HG03196 (cell line): ENCODE measurements around the gene MRPS18B.

Source experiments
- ATAC-seq: cut with Tn5 transposase; IDR thresholded peaks from one replicate; pipeline ENCODE4 v1.9.1; 2021; ENCODE audit not compliant: unreplicated experiment

Gene MRPS18B

DNA sequence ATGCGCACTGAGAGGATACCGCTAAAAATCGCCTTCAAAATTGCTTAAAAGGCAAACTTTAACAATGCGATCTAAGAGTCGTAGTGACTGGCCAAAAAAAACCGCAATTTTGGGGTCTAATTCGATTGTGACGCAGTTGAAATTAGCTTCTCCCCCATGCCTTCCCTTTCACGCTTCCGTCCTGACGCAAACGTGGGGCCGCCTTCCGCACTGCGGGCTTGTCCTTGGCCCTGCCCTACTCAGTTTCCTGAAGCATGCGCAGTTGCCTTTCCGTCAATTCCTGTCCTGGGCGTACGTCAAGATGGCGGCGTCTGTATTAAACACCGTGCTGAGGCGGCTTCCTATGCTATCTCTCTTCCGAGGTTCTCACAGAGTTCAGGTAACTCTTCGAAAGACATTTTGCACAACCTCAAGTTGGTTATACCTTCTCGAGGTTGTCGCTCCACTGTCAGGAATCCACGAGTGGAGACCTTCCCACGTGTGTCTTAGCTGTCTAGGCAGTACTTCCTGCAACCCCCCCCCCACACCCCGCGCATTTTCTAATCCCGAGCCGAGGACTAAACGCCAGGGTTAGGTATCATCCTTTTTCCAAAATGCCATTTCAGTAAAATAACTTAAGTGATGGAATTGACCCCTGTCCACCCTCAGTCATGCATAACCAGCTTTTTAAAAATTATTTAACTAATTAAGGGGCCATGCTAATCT, at the start of gene MRPS18B:
MRPS18B (plus strand) TSS at position 276 of the 705 bp plus-strand sequence; CDS start at position 302, 26 bp downstream.
- peak; percentile 69 for ATAC-seq

DNA sequence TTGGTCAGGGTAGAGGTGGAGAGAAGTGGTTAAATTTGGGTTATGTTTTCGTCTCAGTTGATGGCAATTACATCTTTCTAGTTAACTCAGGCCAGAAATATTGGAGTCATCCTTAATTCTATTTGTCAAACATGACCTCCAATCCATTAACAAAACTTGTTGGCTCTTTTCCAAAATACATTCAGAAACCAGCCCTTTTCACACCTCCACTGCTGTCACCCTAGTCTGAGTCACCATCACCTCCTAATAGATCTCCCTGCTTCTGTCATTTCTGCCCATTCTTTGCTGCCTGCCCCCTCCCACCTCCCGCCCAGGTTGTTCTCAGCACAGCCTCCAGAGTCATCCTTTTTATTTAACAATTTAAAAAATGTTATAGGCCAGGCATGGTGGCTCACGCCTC, 49.4 kb upstream of the MRPS18B start:
- ATAC-seq: no peak

DNA sequence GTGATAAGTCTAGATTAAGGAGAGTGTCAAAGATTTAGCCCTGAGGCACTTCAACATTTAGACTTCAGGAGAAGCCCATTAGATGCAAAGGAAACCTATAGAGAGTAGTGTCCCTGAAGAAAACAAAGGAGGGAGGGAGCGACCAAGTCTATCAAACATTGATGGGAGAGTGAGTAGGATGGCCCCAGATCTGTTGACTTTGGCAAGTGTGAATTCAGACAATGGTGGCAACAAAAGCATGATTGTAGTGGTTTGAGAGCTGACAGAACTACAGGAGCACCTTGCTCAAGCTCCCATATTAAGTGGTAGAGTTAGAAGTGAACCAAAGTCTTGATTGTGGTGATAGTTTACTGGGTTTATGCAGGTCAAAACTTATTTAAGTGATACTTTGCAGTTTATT, 47.4 kb upstream of the MRPS18B start:
- no peak for ATAC-seq

DNA sequence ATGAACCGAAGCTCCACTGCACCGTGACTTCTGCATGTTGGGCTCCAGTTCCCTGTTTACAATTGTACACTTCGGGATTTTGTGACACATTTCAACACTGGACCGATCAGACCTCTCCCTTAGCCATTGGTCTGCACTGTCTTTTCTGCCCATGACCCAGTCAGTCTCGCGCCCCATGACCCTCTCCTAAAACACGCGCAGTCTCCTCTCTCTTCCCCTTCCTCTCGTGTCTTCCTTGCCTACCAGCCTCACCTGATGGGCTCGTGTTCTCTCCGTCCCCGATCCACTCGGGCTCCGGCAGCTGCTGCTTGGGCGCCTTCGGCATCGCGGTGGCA, 46.9 kb upstream of the MRPS18B start:
- ATAC-seq: peak; percentile 20

DNA sequence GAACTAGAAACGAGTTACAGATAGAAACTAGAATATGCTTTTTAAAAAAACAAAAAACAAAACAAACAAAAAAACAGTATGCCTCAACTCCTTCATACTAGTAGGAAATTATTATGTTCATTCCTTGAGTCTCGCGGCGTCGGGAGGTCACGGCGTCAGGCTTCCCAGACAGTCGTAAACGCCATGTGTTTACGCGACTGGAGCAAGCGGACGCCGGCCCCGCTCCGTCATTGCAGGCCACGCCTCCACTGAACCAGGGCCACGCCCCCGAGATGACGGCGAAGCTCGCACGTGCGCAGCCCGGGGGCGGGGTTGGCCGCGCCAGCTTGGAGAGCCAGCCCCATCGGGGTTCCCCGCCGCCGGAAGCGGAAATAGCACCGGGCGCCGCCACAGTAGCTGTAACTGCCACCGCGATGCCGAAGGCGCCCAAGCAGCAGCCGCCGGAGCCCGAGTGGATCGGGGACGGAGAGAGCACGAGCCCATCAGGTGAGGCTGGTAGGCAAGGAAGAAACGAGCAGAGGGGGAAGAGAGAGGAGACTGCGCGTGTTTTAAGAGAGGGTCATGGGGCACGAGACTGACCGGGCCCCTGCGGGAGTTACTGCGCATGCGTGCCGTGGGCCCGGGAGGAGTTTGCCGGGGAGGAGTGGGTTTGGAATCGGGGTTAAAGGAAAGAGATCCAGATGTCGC, 46.4 kb upstream of the MRPS18B start, which contains the start of gene ABCF1:
ABCF1 (plus strand) TSS at position 368 of the 687 bp plus-strand sequence; CDS start at position 414, 46 bp downstream.
- peak; percentile 82 for ATAC-seq

DNA sequence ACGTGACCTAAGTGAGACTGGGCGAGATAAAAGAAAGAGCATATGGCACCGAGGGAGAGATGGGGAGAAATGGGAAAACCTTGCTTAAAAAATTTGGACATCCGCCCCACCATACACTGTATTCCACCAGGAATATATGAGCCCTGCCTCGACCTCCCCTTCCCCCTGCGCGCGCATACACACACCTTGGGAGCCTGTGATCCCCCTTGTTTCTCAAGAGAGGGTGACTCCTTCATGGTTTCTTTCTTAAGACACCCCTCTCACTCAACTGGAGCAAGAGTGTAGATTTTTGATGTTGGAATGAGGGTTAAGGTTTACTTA, 45.9 kb upstream of the MRPS18B start:
- ATAC-seq: no peak

DNA sequence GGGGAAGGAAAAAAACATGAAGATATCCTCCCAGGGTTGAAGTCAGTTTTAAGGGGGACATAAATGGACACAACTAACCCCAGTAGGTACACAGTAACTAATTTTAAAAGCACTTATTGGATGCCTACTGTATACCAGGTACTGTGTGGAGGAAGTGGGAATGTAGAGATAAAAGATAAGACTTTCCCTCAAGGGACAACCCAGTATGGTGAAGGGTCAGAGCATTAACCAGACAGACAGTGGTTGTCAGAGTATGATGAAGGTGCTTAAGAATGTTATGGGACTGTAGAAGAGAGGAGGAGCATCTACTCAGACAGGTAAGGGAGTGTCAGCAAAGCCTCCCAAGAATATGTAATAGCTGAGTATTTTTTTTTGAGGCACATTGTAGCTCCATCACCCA, 45.5 kb upstream of the MRPS18B start:
- no peak for ATAC-seq

DNA sequence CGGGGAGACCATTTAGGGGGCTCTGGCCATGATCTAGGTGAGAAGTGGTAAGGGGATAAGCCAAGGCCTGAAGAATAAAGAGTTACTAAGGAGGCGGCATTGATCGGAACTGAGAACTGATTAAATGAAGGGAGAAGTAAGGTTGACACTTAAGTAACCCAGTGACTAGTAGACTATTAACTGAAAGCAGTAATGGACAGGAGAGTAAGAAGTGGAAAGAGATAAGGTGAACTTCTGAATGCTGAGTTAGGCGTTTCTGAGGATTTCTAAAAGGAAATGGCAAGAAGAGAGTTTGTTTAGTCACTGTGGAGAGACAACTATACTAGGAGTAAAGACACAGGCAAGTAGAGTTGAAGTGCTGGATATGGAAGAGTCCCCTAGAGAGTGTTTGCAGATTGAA, 44.5 kb upstream of the MRPS18B start:
- no peak for ATAC-seq

DNA sequence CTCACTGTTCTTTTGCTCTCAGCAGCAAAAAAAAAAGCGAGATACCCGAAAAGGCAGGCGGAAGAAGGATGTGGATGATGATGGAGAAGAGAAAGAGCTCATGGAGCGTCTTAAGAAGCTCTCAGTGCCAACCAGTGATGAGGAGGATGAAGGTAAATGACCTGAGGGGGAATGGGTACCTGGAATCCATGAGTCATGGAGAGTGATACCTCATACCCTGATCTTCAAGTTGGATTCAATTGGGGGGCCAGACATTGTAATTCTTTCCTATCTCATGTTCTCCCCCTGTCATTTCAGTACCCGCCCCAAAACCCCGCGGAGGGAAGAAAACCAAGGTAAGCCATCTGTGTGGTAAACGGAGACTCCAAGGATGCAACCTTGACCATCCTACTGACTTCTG, 39.6 kb upstream of the MRPS18B start:
- ATAC-seq: no peak

DNA sequence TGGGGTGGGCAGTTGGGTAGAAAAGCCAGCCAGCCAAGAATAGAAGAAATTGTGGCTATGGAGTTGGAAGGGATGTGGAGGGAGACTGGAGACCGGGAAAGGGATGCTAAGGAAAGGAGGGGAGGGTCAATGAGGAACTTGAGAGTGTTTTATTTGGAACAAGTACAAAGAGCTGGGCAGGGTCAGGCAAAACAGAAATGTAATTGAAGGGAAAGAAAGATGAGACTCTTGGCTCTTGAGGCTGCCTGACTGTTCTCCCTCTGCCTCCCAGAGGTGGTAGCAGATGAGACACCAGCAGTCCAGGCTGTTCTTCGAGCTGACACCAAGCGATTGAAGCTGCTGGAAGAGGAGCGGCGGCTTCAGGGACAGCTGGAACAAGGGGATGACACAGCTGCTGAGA, 33.7 kb upstream of the MRPS18B start:
- no peak for ATAC-seq

DNA sequence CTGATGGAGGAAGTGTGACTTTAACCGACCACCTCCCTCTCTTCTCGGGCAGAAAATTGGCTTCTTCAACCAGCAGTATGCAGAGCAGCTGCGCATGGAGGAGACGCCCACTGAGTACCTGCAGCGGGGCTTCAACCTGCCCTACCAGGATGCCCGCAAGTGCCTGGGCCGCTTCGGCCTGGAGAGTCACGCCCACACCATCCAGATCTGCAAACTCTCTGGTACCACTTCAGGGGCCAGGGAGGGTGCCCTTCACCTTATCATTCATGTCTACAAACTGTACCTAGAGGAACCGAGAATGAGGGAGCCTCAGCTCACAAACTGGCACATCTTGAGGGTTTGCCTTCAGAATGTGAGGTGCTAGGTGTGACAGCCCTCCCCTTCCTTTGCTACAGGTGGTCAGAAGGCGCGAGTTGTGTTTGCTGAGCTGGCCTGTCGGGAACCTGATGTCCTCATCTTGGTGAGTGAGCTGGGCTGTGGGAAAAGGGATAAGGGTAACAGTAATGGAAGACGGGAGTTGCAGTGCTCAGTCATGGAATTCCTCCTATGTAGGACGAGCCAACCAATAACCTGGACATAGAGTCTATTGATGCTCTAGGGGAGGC, 27.8 kb upstream of the MRPS18B start:
- no peak for ATAC-seq

DNA sequence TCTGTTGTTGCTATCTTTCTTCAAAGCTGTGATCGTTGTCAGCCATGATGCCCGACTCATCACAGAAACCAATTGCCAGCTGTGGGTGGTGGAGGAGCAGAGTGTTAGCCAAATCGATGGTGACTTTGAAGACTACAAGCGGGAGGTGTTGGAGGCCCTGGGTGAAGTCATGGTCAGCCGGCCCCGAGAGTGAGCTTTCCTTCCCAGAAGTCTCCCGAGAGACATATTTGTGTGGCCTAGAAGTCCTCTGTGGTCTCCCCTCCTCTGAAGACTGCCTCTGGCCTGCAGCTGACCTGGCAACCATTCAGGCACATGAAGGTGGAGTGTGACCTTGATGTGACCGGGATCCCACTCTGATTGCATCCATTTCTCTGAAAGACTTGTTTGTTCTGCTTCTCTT, 27.1 kb upstream of the MRPS18B start:
- no peak for ATAC-seq

DNA sequence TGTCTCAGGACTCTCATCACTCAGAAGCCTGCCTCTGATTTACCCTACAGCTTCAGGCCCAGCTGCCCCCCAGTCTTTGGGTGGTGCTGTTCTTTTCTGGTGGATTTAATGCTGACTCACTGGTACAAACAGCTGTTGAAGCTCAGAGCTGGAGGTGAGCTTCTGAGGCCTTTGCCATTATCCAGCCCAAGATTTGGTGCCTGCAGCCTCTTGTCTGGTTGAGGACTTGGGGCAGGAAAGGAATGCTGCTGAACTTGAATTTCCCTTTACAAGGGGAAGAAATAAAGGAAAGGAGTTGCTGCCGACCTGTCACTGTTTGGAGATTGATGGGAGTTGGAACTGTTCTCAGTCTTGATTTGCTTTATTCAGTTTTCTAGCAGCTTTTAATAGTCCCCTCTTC, 26.6 kb upstream of the MRPS18B start:
- ATAC-seq: no peak

DNA sequence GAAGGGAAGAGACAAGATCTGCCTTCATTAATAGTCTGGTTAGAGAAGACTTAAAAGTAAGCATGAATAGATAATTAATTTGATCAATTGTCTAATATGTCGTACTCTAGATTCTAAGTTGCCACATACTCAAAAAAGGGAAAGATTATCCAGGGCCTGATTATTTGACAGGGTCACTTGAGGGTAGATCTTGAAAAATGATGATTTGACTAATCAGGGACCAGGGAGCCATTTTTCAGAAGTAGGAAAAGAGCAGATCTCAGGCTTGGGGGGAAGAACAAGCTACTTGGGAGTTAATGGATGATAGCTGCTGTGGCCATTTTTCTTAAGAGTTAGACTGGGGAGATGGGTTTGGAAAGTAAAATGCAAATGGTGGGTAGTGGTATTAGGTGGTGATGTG, 25.4 kb upstream of the MRPS18B start:
- ATAC-seq: no peak

DNA sequence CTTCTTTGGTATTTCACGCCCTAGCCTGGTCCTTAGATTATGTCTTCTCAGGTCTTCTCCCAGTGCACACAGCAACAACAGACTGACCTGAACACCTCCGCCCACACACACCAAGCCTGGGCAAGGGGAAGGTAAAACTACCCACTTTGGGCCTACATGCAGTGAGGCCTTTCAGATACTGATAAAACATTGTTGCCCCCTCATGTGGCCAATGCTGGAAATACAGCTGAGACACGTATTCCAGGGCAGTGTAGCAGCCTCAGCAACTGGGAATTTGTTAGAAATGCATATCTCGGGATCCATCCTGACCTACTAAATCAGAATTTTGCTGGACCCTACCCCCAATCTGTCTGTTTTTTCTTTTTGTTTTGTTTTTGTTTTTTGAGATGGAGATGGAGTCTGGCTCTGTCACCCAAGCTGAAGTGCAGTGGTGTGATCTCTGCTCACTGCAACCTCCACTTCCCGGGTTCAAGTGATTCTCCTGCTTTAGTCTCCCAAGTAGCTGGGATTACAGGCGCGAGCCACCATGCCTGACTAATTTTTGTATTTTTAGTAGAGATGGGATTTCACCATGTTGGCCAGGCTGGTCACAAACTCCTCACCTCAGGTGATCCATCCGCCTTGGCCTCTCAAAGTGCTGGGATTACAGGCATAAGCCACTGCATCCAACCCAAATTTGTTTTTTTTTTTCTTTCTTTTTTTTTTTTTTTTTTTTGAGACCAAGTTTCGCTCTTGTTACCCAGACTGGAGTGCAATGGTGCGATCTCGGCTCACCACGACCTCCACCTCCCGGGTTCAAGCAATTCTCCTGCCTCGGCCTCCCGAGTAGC, 20.1 kb upstream of the MRPS18B start:
- peak; percentile 48 for ATAC-seq

DNA sequence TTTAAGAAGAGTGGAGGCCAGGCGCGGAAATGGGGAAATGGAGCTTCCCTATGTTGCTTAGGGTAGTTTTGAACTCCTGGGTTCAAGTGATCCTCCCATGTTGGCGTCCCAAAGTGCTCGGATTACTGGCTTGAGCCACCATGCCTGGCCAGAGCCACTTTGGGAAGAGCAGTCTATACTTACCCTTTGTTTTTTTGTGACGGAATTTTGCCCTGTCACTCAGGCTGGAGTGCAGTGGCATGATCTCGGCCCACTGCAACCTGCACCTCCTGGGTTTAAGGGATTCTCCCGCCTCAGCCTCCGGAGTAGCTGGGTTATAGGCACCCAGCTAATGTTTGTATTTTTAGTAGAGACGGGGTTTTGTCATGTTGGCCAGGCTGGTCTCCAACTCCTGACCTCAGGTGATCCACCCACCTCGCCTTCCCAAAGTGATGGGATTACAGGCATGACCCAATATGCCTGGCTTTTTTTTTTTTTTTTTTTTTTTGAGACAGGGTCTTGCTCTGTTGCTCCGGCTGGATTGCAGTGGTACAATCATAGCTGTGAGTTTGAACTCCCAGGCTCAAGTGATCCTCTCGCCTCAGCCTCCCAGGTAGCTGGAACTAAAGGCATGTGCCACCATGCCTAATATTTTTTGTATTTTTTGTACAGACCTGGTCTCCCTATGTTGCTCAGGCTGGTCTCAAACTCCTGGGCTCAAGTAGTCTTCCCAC, 18.6 kb upstream of the MRPS18B start:
- no peak for ATAC-seq

DNA sequence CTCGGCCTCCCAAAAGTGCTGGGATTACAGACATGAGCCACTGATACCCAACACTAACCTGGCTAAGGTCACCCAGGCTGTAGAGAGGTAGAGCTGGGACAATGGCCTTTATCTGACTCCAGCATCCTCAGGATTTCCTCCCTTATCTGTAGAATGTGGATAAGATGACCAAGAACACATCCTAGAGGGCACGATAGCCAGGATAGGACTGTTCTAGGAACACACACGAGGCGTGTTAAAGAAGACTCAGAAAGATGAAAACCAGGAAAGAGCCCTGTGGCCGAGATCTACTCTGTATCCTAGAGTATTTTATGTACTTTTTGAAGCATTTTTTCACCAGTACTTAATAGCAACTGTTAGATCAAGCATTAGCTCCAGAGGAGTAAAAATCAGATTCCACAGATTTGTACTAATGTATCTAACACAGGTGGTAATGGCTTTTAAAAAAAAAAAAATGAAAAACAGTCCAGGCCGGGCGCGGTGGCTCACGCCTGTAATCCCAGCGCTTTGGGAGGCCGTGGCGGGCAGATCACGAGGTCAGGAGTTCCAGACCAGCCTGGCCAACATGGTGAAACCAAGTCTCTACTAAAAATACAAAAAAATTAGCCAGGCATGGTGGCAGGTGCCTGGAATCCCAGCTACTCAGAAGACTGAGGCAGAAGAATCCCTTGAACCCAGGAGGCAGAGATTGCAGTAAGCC, 17.9 kb upstream of the MRPS18B start:
- no peak for ATAC-seq

DNA sequence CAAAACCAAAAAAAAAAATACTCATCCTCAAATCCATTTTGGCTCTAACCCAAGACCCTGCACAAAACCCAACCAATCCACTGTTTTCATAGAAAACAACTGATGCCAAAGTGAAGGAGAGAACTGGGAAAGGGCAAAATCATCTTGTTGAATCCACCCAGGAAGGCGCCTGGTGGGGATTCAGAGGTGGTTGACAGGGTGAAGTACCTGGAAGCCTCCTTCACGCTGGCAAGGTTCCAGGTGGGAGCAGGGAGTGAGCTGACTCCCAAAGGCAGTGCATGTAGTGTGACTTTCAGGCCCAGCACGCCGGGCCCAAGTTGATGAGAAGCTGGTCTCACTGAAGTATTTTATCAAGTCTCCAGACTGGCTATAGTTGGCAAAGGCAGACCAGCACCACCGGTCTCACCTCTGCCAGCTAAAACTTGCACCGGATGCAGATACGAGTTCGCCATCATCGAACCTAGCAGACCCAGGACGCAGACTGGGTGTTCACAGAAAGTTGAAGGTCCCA, 17.1 kb upstream of the MRPS18B start:
- no peak for ATAC-seq

DNA sequence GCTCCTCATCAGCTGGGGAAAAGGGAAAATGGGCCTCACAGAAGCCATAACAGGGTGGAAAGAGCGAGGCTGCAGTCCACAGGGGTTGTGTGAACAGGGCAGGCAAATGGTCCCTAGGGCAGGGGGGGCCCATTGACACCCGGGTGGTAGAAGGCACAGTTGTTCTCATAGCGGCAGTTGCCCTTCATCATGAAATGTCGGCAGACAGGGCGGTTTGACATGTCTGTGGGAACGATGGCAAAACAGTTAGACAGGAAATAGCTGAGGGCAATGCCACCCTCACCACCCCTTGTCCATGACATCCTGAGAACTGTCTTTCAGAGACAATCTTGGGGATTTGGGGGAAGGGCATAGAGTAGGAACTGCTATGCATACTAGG, 16.2 kb upstream of the MRPS18B start:
- ATAC-seq: no peak
